ENCODE data around the gene KASH5. TPM values are rescaled to one million over a fixed set of nuclear protein-coding genes. Genes with fewer than 3 reads are reported as not detected.

The KASH5 gene
- total RNA-seq, 4 donors from 2014 or later, result not detected

DNA sequence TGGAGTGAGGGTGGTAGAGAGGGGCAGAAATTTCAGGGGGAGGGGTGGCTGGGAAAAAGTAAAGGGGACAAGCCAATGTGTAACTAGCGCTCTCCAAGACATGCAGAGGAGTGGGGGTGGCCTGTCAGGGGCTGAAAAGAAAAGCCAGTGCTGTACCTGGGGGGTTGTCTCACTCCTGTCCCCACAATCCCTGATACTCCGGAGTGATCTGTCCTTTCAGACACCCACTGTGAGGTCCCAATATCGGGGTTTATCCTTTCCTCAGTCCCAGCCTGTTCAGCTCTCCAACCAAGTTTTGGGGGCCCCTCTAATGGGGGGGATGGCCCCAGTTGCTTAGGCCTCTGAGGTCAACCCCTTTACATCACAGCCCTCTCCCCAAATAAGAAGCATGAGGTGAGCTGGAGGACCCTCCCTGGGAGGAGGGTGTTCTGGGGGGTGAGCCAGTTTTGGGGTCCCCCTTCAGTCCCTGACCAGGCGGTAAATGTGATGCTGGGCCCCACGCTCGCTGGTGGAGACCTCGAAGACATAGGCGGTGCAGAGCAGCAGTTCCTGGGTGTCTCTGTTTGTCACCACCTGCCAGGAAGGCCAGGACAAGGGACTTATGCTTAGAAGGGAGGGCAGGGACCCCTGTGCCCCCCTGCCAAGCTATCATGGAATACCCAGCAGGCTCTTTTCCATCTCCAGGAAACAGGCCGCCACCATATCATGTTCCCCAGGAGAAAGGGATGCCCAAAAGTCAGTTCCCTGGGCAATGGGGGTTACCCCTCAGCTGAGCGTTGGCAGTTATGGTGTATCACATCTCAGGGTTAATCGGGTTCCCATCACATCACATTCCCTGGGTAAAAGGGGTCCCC lies 47.0 kb upstream of the KASH5 start:
- WGBS, 2 donors, result 82 to 96% methylated on average over 3 to 5 of the region's 11 CpGs

DNA sequence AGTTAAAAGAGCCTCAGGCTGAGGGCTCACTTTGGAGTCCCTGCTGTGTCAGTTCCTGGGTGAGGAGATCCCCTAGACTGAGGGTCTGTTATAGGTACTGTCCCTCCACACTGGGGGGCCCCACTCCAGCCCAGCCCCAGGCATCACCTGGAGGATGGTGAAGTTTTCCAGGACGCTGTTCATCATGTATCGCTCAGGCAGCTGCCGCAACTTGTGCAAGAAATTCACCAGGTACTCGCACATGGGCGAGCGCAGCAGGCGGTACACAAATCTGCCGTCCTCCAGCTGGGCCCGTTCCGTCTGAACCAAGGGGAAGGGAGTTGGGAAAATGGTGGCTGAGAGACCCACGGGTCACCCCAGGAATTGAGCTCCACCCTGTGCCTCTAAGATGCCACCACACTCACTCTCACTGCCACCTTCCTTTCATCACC lies 45.7 kb upstream of the KASH5 start:
- no peak overlapping the region for H3K4me3 ChIP-seq
- no peaks in the 10 kb centered on the region for H3K9me3 ChIP-seq
- WGBS, 2 donors, result 73 to 80% methylated on average over 1 to 5 of the region's 11 CpGs
- intact Hi-C loops (cut with DNase I), result no loop called here
- DNase-seq, result no peak
- H3K36me3 ChIP-seq, result peaks cover 0 to 64% (median 4%) of the 10 kb centered on the region in 3 donors
- H3K27ac ChIP-seq, result no peak overlapping the region
- peaks cover 19 to 40% (median 27%) of the 10 kb centered on the region in 3 donors for H3K4me1 ChIP-seq
- TF ChIP-seq, protein P1, sequence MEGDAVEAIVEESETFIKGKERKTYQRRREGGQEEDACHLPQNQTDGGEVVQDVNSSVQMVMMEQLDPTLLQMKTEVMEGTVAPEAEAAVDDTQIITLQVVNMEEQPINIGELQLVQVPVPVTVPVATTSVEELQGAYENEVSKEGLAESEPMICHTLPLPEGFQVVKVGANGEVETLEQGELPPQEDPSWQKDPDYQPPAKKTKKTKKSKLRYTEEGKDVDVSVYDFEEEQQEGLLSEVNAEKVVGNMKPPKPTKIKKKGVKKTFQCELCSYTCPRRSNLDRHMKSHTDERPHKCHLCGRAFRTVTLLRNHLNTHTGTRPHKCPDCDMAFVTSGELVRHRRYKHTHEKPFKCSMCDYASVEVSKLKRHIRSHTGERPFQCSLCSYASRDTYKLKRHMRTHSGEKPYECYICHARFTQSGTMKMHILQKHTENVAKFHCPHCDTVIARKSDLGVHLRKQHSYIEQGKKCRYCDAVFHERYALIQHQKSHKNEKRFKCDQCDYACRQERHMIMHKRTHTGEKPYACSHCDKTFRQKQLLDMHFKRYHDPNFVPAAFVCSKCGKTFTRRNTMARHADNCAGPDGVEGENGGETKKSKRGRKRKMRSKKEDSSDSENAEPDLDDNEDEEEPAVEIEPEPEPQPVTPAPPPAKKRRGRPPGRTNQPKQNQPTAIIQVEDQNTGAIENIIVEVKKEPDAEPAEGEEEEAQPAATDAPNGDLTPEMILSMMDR (IDR thresholded peaks at IDR 0.05), result no peak
- TF ChIP-seq POLR2A (IDR thresholded peaks at IDR 0.05), result no peak
- no peaks in the 10 kb centered on the region for H3K27me3 ChIP-seq

More for the DNA sequence above, 47.0 kb upstream of the KASH5 start:
- no peak for TF ChIP-seq POLR2A (IDR thresholded peaks at IDR 0.05)
- TF ChIP-seq, protein P1 (IDR thresholded peaks at IDR 0.05), result no peak
- no peak overlapping the region for H3K4me3 ChIP-seq
- no peaks in the 10 kb centered on the region for H3K27me3 ChIP-seq
- H3K9me3 ChIP-seq, result no peaks in the 10 kb centered on the region
- peak overlapping the region; percentile 77 to 95 (median 89) for H3K27ac ChIP-seq
- intact Hi-C loops (cut with DNase I), result no loop called here
- H3K36me3 ChIP-seq, result peaks cover 0 to 51% (median 4%) of the 10 kb centered on the region in 3 donors
- DNase-seq, result no peak
- H3K4me1 ChIP-seq, result peaks cover 19 to 50% (median 27%) of the 10 kb centered on the region in 3 donors

DNA sequence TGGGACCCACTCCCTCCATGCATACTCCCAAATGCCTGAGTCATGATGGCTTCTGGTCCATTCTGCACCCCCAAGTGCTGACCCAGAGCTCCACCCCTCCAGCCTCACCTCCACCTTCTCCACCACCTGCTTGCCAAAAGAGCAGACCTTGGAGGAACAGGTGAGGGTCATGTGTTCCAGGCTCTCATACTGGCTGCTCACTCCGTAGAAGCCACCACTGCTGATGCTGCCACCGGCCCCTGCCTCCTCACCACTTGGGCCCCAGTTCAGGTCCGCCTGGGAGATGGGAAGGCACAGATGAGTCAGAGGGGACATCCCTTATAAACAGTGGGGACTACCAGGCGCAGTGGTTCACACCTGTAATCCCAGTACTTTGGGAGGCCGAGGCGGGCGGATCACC lies 44.9 kb upstream of the KASH5 start:
- Histone ChIP-seq H3K4me1 (peaks cover 16 to 32% (median 23%) of the 10 kb centered on the region in 3 donors), H3K4me3 (no peak overlapping the region), H3K36me3 (peaks cover 0 to 72% (median 4%) of the 10 kb centered on the region in 3 donors), H3K27ac (no peak overlapping the region), H3K9me3 (no peaks in the 10 kb centered on the region), H3K27me3 (no peaks in the 10 kb centered on the region)
- TF ChIP-seq, protein P1 (IDR thresholded peaks at IDR 0.05), result no peak
- no peak for TF ChIP-seq POLR2A (IDR thresholded peaks at IDR 0.05)
- intact Hi-C loops (cut with DNase I), result no loop called here
- WGBS, 2 donors, result 83 to 90% methylated on average over 2 to 4 of the region's 7 CpGs
- DNase-seq, result no peak

DNA sequence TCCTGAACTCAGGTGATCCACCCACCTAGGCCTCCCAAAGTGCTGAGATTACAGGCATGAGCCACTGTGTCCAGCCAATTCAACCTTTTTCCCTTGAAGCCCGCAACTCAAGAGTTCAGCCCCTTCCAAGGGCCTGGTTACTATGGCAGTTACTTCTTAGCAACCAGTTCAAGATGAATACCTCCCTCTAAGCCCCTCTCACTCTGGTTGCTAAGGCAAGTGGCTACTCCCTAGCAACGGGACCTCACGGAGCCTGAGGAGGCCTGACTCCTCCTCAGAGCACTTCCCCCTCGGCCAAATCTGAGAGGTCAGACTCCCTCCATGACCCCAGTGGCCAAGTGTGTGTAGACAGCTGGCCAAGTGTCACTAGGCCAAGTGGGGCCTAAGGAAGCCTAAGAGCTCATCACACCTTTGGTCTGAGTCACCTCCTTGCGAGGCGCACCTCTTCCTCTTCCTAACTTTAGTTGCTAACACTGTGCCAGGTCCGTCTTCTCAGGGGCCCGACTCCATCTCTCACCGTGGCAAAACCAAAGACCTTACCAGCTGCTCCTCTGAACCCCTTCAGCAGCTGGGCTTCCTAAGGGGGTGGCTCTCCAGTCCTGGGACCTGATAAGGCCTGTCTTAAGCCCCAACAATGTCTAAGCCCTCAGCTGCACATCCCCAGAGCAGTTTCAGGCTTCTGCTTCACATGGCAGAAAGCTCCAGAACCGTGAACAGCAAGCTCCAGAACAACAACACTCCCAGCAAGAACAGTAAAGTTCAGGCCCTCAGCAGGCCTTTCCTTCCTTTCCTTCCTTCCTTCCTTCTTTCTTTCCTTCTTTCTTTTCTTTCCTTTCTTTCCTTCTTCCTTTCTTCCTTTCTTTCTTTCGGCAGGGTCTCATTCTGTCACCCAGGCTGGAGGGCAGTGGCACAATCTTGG lies 43.3 kb upstream of the KASH5 start:
- H3K9me3 ChIP-seq, result no peaks in the 10 kb centered on the region
- H3K4me3 ChIP-seq, result no peak overlapping the region
- H3K27me3 ChIP-seq, result no peaks in the 10 kb centered on the region
- WGBS, 2 donors, result 83 to 89% methylated on average over 8 of the region's 11 CpGs
- H3K4me1 ChIP-seq, result peaks cover 7 to 16% (median 9%) of the 10 kb centered on the region in 3 donors
- peaks cover 0 to 88% (median 9%) of the 10 kb centered on the region in 3 donors for H3K36me3 ChIP-seq
- intact Hi-C loops (cut with DNase I), result no loop called here
- no peak for DNase-seq
- no peak overlapping the region for H3K27ac ChIP-seq
- no peak for TF ChIP-seq POLR2A (IDR thresholded peaks at IDR 0.05)
- TF ChIP-seq, protein P1 (IDR thresholded peaks at IDR 0.05), result no peak

Measured in esophagus squamous epithelium (tissue), 5 donors.